HG02870 (cell line): ENCODE results near the gene ZNF397.

ENCODE experiments used
- ATAC-seq: cut with Tn5 transposase; IDR thresholded peaks from one replicate; pipeline ENCODE4 v1.9.1; 2021; ENCODE audit warnings: mild to moderate bottlenecking, moderate library complexity; ENCODE audit not compliant: unreplicated experiment

ZNF397 gene

GRCh38 chr18:35290094-35290735 lies 49.4 kb downstream of the ZNF397 start, which contains the start of gene ZSCAN30:
ZSCAN30 (minus strand) TSS chr18:35290229; CDS start chr18:35264352, 25,877 bp downstream.
- peak; percentile 93 for ATAC-seq

GRCh38 chr18:35291166-35291565 lies 50.3 kb downstream of the ZNF397 start:
- ATAC-seq = no peak

GRCh38 chr18:35296060-35296459 lies 55.2 kb downstream of the ZNF397 start:
- ATAC-seq = no peak

GRCh38 chr18:35303610-35304009 lies 62.8 kb downstream of the ZNF397 start:
- no peak for ATAC-seq

- no peak for ATAC-seq
Measured at GRCh38 chr18:35306588-35307250, 65.9 kb downstream of the ZNF397 start.
